Neural cell (in vitro differentiated cells): ENCODE results near the gene UBALD1.

Experiments used
- CTCF ChIP-seq: fragments of 450-650 bp; IDR thresholded peaks from 2 replicates; pipeline ENCODE4 v1.5.1; 2014; ENCODE audit warnings: antibody characterized with exemption, mild to moderate bottlenecking, moderate library complexity; ENCODE audit not compliant: poor library complexity, severe bottlenecking
- EP300 ChIP-seq: fragments of 450-650 bp; conservative IDR thresholded peaks from 2 replicates; pipeline ENCODE4 v1.6.1; 2014; ENCODE audit warnings: antibody characterized with exemption, mild to moderate bottlenecking, moderate library complexity; ENCODE audit not compliant: poor library complexity, severe bottlenecking
- EZH2 ChIP-seq: fragments of 200-600, 300-800 bp; shearing (Covaris generic), sonication (generic); IDR thresholded peaks from 2 replicates; pipeline ENCODE4 v1.6.1; 2014; ENCODE audit warnings: antibody characterized with exemption, low read length, borderline replicate concordance, mild to moderate bottlenecking; ENCODE audit not compliant: insufficient read depth, poor library complexity, severe bottlenecking
- POLR2AphosphoS5 ChIP-seq: IDR thresholded peaks from 2 replicates; pipeline ENCODE4 v1.6.1; 2012
- RAD21 ChIP-seq: fragments of 450-650 bp; conservative IDR thresholded peaks from 2 replicates; pipeline ENCODE4 v1.6.1; 2014; ENCODE audit warnings: antibody characterized with exemption, mild to moderate bottlenecking, moderate library complexity
- REST ChIP-seq: IDR thresholded peaks from 2 replicates; pipeline ENCODE4 v1.6.1; 2012; ENCODE audit warnings: borderline replicate concordance
- TAF1 ChIP-seq: IDR thresholded peaks from 2 replicates; pipeline ENCODE4 v1.6.1; 2012; ENCODE audit warnings: low read depth

- TF ChIP-seq POLR2AphosphoS5 = no peak
- TF ChIP-seq CTCF = no peak
- TF ChIP-seq RAD21 = no peak
- no peak for TF ChIP-seq EP300
- no peak for TF ChIP-seq TAF1
- TF ChIP-seq EZH2 = no peak
- TF ChIP-seq REST = no peak
These were observed 15.1 kb downstream of the UBALD1 start for GRCh38 chr16:4599545-4599944.
